PC-3 (cell line): ENCODE measurements around the gene SLC25A48. TPM values are rescaled to one million over a fixed set of nuclear protein-coding genes. Genes with fewer than 3 reads are reported as not detected.

ENCODE experiments used
- ATAC-seq: fragments of 200-7000 bp; cut with Tn5 transposase; 2 replicates; pipeline ENCODE4 v1.9.1; 2020; ENCODE audit warnings: mild to moderate bottlenecking, moderate library complexity
- BruUV-seq: library from RNA; stranded (reverse); fragments of 400-500 nt; replicated peaks from 2 replicates; lab custom pipeline; 2021; lab: Mats Ljungman, UMichigan
- CTCF ChIA-PET: fragments of 300-600 bp; sonication (Branson Sonifier 250); formaldehyde crosslinking; loops from one replicate; lab custom pipeline; 2022; ENCODE audit warnings: antibody characterized with exemption; lab: Charles Lee
- POLR2A ChIA-PET: fragments of 300-600 bp; sonication (Branson Sonifier 250); formaldehyde crosslinking; loops from one replicate; lab custom pipeline; 2022; ENCODE audit warnings: antibody characterized with exemption; ENCODE audit not compliant: unreplicated experiment; lab: Charles Lee
- DNase-seq: peaks from one replicate; pipeline ENCODE4 v3.0.0-alpha.2; 2015
- H2AFZ ChIP-seq: fragments of 300-600 bp; sonication (generic); 2 replicates; pipeline ENCODE4 v1.6.0; 2016; ENCODE audit warnings: antibody characterized with exemption, low read length
- H3F3A ChIP-seq: fragments of 300-600 bp; sonication (generic); one replicate; pipeline ENCODE4 v1.6.0; 2017; ENCODE audit warnings: antibody characterized with exemption, low read length, control low read depth, mild to moderate bottlenecking; ENCODE audit not compliant: unreplicated experiment
- H3K27ac ChIP-seq: fragments of 300-600 bp; sonication (generic); 2 replicates; pipeline ENCODE4 v1.5.1; 2016; ENCODE audit warnings: mild to moderate bottlenecking, low read length
- H3K27me3 ChIP-seq: fragments of 300-600 bp; sonication (generic); 2 replicates; pipeline ENCODE4 v1.6.1; 2016; ENCODE audit warnings: low read length, mixed read lengths
- H3K36me3 ChIP-seq: fragments of 300-600 bp; sonication (generic); 2 replicates; pipeline ENCODE4 v1.6.1; 2016; ENCODE audit warnings: low read depth, mixed run types, low read length, mixed read lengths
- H3K4me1 ChIP-seq: fragments of 300-600 bp; sonication (generic); 2 replicates; pipeline ENCODE4 v1.5.1; 2016; ENCODE audit warnings: low read length; ENCODE audit not compliant: insufficient read depth
- H3K4me2 ChIP-seq: fragments of 300-600 bp; sonication (generic); 2 replicates; pipeline ENCODE4 v1.6.0; 2016; ENCODE audit warnings: low read length
- H3K4me3 ChIP-seq: fragments of 300-600 bp; sonication (generic); 2 replicates; pipeline ENCODE4 v1.5.1; 2016; ENCODE audit warnings: mild to moderate bottlenecking, low read length, mixed read lengths
- H3K79me2 ChIP-seq: fragments of 300-600 bp; sonication (generic); 2 replicates; pipeline ENCODE4 v1.6.1; 2017; ENCODE audit warnings: low read length, mixed read lengths
- H3K9ac ChIP-seq: fragments of 300-600 bp; sonication (generic); 2 replicates; pipeline ENCODE4 v1.6.0; 2016; ENCODE audit warnings: mild to moderate bottlenecking, low read length
- H3K9me2 ChIP-seq: fragments of 300-600 bp; sonication (generic); replicated peaks from 2 replicates; pipeline ENCODE4 v1.6.1; 2016; ENCODE audit warnings: mixed run types, low read length, mixed read lengths
- H3K9me3 ChIP-seq: fragments of 300-600 bp; sonication (generic); 2 replicates; pipeline ENCODE4 v1.6.1; 2016; ENCODE audit warnings: low read length, mixed read lengths
- H4K20me1 ChIP-seq: fragments of 300-600 bp; sonication (generic); 2 replicates; pipeline ENCODE4 v1.6.1; 2016; ENCODE audit warnings: low read length, mixed read lengths
- EZH2 ChIP-seq: fragments of 300-600 bp; sonication (generic); IDR thresholded peaks from one replicate; pipeline ENCODE4 v1.6.1; 2017; ENCODE audit warnings: antibody characterized with exemption, mild to moderate bottlenecking, low read length; ENCODE audit not compliant: unreplicated experiment
- EZH2phosphoT487 ChIP-seq: fragments of 300-600 bp; sonication (generic); IDR thresholded peaks from 2 replicates; pipeline ENCODE4 v1.6.1; 2018; ENCODE audit warnings: mild to moderate bottlenecking, antibody characterized with exemption, low read length, borderline replicate concordance
- intact Hi-C: fragments of 100-400 bp; cut with micrococcal nuclease; formaldehyde crosslinking; loops from 2 replicates; pipeline ENCODE4 v1.9.0; 2023
- total RNA-seq: library from RNA; depleted of rRNA; stranded (reverse); fragments of >200 nt; gene quantifications from 2 replicates; pipeline ENCODE4 v1.2.3, GENCODE V29; 2014
- TF ChIP-seq, protein P1 (sequence below): fragments of 300-600 bp; sonication (generic); conservative IDR thresholded peaks from 2 replicates; pipeline ENCODE4 v1.5.1; 2017; ENCODE audit warnings: antibody characterized with exemption, low read depth, mild to moderate bottlenecking, low read length

SLC25A48 gene
- total RNA-seq, 1 experiment from 2014 or later = not detected

DNA sequence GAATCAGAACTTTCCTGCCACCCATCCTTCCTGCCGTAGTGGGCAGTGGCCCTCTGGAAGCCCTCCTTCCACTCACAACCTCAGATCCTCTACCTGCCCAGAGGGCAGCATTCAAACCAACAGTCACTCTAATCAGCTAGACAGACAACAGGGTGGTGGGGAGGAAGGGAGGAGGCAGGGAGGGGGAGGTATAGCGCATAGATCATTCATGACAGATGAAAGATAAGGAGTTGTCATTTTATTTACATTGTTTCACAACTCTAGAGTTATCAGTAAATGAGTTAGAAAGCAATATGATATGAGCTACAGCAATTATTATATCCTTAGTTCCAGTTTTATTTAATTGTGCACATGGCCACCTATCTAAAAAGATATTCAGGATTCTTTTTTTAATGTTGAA is 60.3 kb downstream of the SLC25A48 start:
- Histone ChIP-seq H3K4me3 (no peak overlapping the region), H3K79me2 (no peaks in the 10 kb centered on the region), H3K9ac (no peak overlapping the region), H3K4me1 (no peaks in the 10 kb centered on the region), H3K36me3 (no peaks in the 10 kb centered on the region), H3K27ac (no peak overlapping the region), H3K4me2 (no peak overlapping the region), H4K20me1 (no peaks in the 10 kb centered on the region), H3K27me3 (no peaks in the 10 kb centered on the region), H2AFZ (no peak overlapping the region), H3F3A (no peaks in the 10 kb centered on the region), H3K9me3 (no peaks in the 10 kb centered on the region), H3K9me2 (no peaks in the 10 kb centered on the region)
- no peak for TF ChIP-seq EZH2phosphoT487
- no peak for TF ChIP-seq EZH2
- TF ChIP-seq, protein P1, sequence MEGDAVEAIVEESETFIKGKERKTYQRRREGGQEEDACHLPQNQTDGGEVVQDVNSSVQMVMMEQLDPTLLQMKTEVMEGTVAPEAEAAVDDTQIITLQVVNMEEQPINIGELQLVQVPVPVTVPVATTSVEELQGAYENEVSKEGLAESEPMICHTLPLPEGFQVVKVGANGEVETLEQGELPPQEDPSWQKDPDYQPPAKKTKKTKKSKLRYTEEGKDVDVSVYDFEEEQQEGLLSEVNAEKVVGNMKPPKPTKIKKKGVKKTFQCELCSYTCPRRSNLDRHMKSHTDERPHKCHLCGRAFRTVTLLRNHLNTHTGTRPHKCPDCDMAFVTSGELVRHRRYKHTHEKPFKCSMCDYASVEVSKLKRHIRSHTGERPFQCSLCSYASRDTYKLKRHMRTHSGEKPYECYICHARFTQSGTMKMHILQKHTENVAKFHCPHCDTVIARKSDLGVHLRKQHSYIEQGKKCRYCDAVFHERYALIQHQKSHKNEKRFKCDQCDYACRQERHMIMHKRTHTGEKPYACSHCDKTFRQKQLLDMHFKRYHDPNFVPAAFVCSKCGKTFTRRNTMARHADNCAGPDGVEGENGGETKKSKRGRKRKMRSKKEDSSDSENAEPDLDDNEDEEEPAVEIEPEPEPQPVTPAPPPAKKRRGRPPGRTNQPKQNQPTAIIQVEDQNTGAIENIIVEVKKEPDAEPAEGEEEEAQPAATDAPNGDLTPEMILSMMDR = no peak
- ATAC-seq (no peak), DNase-seq (no peak)
- intact Hi-C loops = no loop called here
- no TSS peak for BruUV-seq
- POLR2A ChIA-PET = no interaction called here
- CTCF ChIA-PET = no interaction called here

DNA sequence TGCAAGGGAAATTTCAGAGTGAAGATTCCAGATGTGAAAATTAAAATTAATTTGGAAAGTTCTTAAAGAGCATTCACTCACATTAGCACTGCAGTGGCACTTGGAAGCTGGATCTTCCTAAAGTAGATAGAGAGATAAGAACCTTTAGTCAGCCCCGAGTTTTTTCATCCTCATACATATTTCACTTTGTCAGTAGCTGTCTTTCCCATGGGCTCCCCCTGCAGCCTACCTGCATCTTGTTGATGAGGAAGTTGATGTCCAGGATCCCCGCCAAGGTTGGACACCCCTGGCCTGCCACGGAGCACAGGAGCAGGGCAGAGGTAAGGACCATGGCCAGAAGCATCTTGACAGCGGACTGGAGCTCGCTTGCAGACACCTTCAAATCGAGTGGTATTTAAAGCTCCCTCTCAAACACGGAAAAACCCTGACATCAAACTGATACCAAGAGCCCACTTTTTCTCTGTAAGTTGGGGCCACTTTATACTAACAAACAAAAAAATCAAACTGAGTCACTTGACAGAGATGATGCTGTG is 61.1 kb downstream of the SLC25A48 start, which contains the start of gene IL9:
IL9 (minus strand) TSS at position 368 of the 533 bp plus-strand sequence; CDS start at position 343, 25 bp downstream.
- Histone ChIP-seq H3K4me3 (no peak within 1 kb of the TSS), H2AFZ (no peak within 1 kb of the TSS), H3K9ac (no peak within 1 kb of the TSS), H3K9me2 (no peaks in the 10 kb centered on the region), H3K36me3 (no peaks in the 10 kb centered on the region), H3K79me2 (no peaks in the 10 kb centered on the region), H3K27me3 (no peaks in the 10 kb centered on the region), H3K4me2 (no peak within 1 kb of the TSS), H4K20me1 (no peaks in the 10 kb centered on the region), H3F3A (no peaks in the 10 kb centered on the region), H3K4me1 (no peaks in the 10 kb centered on the region), H3K9me3 (no peaks in the 10 kb centered on the region), H3K27ac (no peak within 1 kb of the TSS)
- ChIA-PET CTCF (no interaction called here), POLR2A (no interaction called here)
- BruUV-seq = no TSS peak
- DNase-seq (peak; percentile 9), ATAC-seq (no peak)
- intact Hi-C loops = no loop called here
- TF ChIP-seq, protein P1 = no peak
- TF ChIP-seq EZH2phosphoT487 = no peak
- TF ChIP-seq EZH2 = no peak

DNA sequence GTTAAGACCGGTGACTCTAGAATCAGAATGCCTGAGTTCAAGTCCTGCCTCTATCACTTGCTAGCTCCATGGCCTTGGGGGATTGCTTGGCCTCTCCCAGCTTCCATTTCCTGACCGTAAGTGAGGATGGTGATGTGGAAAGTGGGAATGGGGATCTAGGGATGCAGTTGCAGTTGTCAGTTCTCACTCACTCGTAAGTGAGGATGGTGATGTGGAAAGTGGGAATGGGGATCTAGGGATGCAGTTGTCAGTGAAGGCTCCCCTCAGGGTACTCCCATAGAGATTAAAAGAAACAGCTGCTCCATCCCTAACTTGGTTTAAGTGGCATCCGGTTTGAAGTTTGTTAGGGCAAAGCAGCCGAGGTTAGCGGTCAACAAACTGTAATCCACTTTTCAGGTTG is 64.2 kb downstream of the SLC25A48 start:
- H4K20me1 ChIP-seq = no peaks in the 10 kb centered on the region
- TF ChIP-seq, protein P1 = no peak
- TF ChIP-seq EZH2 (no peak), EZH2phosphoT487 (no peak)
- no peak overlapping the region for H2AFZ ChIP-seq
- ChIA-PET POLR2A (no interaction called here), CTCF (no interaction called here)
- ATAC-seq (no peak), DNase-seq (no peak)
- no peaks in the 10 kb centered on the region for H3K4me1 ChIP-seq
- H3K27ac ChIP-seq = no peak overlapping the region
- H3K9me2 ChIP-seq = no peaks in the 10 kb centered on the region
- intact Hi-C loops = no loop called here
- H3K9me3 ChIP-seq = no peaks in the 10 kb centered on the region
- no peaks in the 10 kb centered on the region for H3F3A ChIP-seq
- no peaks in the 10 kb centered on the region for H3K79me2 ChIP-seq
- no peak overlapping the region for H3K9ac ChIP-seq
- H3K4me2 ChIP-seq = no peak overlapping the region
- BruUV-seq = no TSS peak
- H3K36me3 ChIP-seq = no peaks in the 10 kb centered on the region
- H3K4me3 ChIP-seq = no peak overlapping the region
- H3K27me3 ChIP-seq = no peaks in the 10 kb centered on the region
